Measurements from ENCODE around the gene LRRC55. TPM values are rescaled to one million over a fixed set of nuclear protein-coding genes. Genes with fewer than 3 reads are reported as not detected.

Gene LRRC55
- total RNA-seq, 4 donors from 2014 or later: 0.13 TPM; not detected in 3

DNA sequence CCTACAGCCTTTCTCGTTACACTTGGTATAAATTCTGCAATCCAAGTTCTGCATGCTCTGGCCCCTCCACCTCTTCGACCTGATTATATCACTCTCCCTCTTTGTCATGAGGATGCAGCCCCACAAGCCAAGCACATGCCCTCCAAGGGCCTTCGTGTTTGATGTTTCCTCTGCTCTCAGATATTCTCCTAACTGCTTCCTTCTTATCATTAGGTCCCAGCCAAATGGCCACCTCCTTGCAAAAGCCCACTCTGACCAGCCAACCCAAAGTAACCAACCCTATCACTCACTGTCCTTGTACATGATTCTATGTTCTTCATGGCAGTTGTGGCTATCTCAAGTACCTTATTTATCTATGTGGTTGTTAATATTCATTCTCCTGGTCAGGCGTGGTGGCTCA is 38.3 kb upstream of the LRRC55 start:
- no peak overlapping the region for H3K27ac ChIP-seq
- no peaks in the 10 kb centered on the region for H3K9me3 ChIP-seq
- H3K4me3 ChIP-seq: no peak overlapping the region
- no peak for DNase-seq
- H3K4me1 ChIP-seq: no peaks in the 10 kb centered on the region
- no peaks in the 10 kb centered on the region for H3K36me3 ChIP-seq
- H3K27me3 ChIP-seq: no peaks in the 10 kb centered on the region
- TF ChIP-seq POLR2A (IDR thresholded peaks at IDR 0.05) (no peak), CTCF (IDR thresholded peaks at IDR 0.05) (no peak)

- no peak overlapping the region for H3K27ac ChIP-seq
- DNase-seq: no peak
- no peaks in the 10 kb centered on the region for H3K27me3 ChIP-seq
These were observed 37.7 kb upstream of the LRRC55 start for GRCh38 chr11:57144075-57144474.

GRCh38 chr11:57144531-57145320 is 37.0 kb upstream of the LRRC55 start:
- DNase-seq: no peak
- Histone ChIP-seq H3K4me3 (no peak overlapping the region), H3K27ac (no peak overlapping the region), H3K36me3 (no peaks in the 10 kb centered on the region), H3K27me3 (no peaks in the 10 kb centered on the region), H3K9me3 (no peaks in the 10 kb centered on the region), H3K4me1 (no peaks in the 10 kb centered on the region)
- TF ChIP-seq POLR2A (IDR thresholded peaks at IDR 0.05) (no peak), CTCF (IDR thresholded peaks at IDR 0.05) (no peak)

More at GRCh38 chr11:57144075-57144474, 37.7 kb upstream of the LRRC55 start:
- Histone ChIP-seq H3K4me3 (no peak overlapping the region), H3K9me3 (no peaks in the 10 kb centered on the region), H3K36me3 (no peaks in the 10 kb centered on the region), H3K4me1 (no peaks in the 10 kb centered on the region)
- TF ChIP-seq CTCF (IDR thresholded peaks at IDR 0.05): no peak
- TF ChIP-seq POLR2A (IDR thresholded peaks at IDR 0.05): no peak

DNA sequence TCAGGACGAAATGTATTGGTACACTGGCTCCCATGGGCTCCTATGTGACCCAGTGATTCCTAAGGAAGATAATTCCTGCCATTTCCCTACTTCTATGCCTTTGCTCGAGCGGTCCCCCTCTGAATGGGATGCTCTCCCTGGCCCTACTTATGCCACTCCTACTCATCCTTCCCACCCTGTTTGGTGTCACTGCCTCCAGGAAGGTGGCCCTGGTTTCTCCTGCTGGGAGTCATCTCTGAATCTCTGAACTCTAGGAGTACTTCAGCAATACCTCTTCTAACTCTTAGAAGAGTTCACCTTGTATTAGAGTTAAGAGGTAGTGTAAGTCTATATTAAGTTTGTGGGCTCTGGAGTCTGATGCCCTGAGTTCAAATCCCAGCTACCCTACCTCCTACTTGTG is 35.5 kb upstream of the LRRC55 start:
- Histone ChIP-seq H3K4me3 (no peak overlapping the region), H3K36me3 (no peaks in the 10 kb centered on the region), H3K4me1 (no peaks in the 10 kb centered on the region), H3K27ac (no peak overlapping the region), H3K27me3 (no peaks in the 10 kb centered on the region), H3K9me3 (no peaks in the 10 kb centered on the region)
- TF ChIP-seq CTCF (IDR thresholded peaks at IDR 0.05) (no peak), POLR2A (IDR thresholded peaks at IDR 0.05) (no peak)
- no peak for DNase-seq

DNA sequence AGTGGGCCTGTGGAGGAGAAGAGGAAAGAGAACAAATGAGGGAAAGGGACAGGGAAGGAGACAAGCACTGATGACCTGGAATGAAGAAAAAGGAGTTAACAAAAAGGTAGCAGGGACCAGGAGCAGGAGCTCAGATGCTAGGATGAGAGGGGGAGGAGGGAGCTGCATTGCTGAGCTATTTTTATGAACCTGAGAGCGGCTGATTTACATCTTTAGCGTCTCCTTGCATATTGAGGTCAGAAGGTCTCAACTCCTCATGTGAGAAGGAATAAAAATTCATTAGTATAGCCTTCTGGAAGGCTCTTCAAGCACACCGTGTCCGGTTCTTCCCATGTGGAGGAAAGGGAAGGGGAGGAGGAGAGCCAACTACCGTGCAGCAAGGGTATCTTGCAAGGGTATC is 33.1 kb upstream of the LRRC55 start:
- no peak overlapping the region for H3K4me3 ChIP-seq
- H3K4me1 ChIP-seq: no peaks in the 10 kb centered on the region
- DNase-seq: no peak
- H3K9me3 ChIP-seq: no peaks in the 10 kb centered on the region
- TF ChIP-seq CTCF (IDR thresholded peaks at IDR 0.05) (no peak), POLR2A (IDR thresholded peaks at IDR 0.05) (no peak)
- H3K27ac ChIP-seq: no peak overlapping the region
- no peaks in the 10 kb centered on the region for H3K27me3 ChIP-seq
- no peaks in the 10 kb centered on the region for H3K36me3 ChIP-seq
